Colonic mucosa (tissue), 4 donors: Measurements from ENCODE around the gene APOB. TPM values are rescaled to one million over a fixed set of nuclear protein-coding genes. Genes with fewer than 3 reads are reported as not detected.

Experiments
- DNase-seq: peaks from one replicate; pipeline ENCODE4 v3.0.0-alpha.2; 2020
- H3K27ac ChIP-seq: fragments of 200-600 bp; one replicate; pipeline ENCODE4 v1.8.0; 2021
- H3K27me3 ChIP-seq: fragments of 200-600 bp; one replicate; pipeline ENCODE4 v1.8.0; 2021
- H3K36me3 ChIP-seq: fragments of 200-600 bp; one replicate; pipeline ENCODE4 v1.8.0; 2021
- H3K4me1 ChIP-seq: fragments of 200-600 bp; one replicate; pipeline ENCODE4 v1.8.0; 2021; ENCODE audit warnings: mild to moderate bottlenecking
- H3K4me3 ChIP-seq: fragments of 200-600 bp; one replicate; pipeline ENCODE4 v1.8.0; 2021
- H3K9ac ChIP-seq, 2 donors: one replicate each; pipeline ENCODE4 v1.7.0; 2013; ENCODE audit warnings: control low read depth in 2 of 2, low read depth in 2 of 2, low read length in 2 of 2
- H3K9me3 ChIP-seq: fragments of 200-600 bp; one replicate; pipeline ENCODE4 v1.8.0; 2021
- CTCF ChIP-seq: fragments of 200-600 bp; IDR thresholded peaks from one replicate; pipeline ENCODE4 v1.8.0; 2022; ENCODE audit warnings: antibody characterized with exemption, mild to moderate bottlenecking
- intact Hi-C: fragments of 100-400 bp; cut with DNase I; formaldehyde crosslinking; loops from one replicate; pipeline ENCODE4 v1.14.1; 2022
- total RNA-seq, 2 donors: library from RNA; stranded (reverse); fragmentation: NEBNext Ultra II Directional in 1 of 2; extraction: Animal tissue kit (Norgen Biotek cat#: 25700) in 1 of 2; gene quantifications; one replicate each; pipeline ENCODE4 v1.2.1, GENCODE V29; 2021
- donor health status: healthy.
- donor health status: DM: no; HTN: no; CAD: no.
- donor health status: DM: no; HTN: no; CAD: no.

Gene APOB
- total RNA-seq, 2 donors from 2014 or later = 1.0 to 3.3 TPM

- H3K4me1 ChIP-seq = no peaks in the 10 kb centered on the region
- H3K27ac ChIP-seq = no peak overlapping the region
- no peak overlapping the region for H3K4me3 ChIP-seq
- DNase-seq = no peak
- no peaks in the 10 kb centered on the region for H3K36me3 ChIP-seq
- no peaks in the 10 kb centered on the region for H3K27me3 ChIP-seq
- no peaks in the 10 kb centered on the region for H3K9me3 ChIP-seq
- no peak overlapping the region for H3K9ac ChIP-seq
- intact Hi-C loops = no loop called here
- no peak for TF ChIP-seq CTCF
These were observed 85.9 kb downstream of the APOB start for GRCh38 chr2:20957788-20958525.

- Histone ChIP-seq H3K9ac (no peak overlapping the region), H3K4me3 (no peak overlapping the region), H3K9me3 (no peaks in the 10 kb centered on the region), H3K4me1 (no peaks in the 10 kb centered on the region), H3K27me3 (no peaks in the 10 kb centered on the region), H3K36me3 (no peaks in the 10 kb centered on the region), H3K27ac (no peak overlapping the region)
- no peak for TF ChIP-seq CTCF
- no peak for DNase-seq
- intact Hi-C loops = no loop called here
These were observed 88.4 kb downstream of the APOB start for GRCh38 chr2:20955277-20956026.

GRCh38 chr2:20953146-20953824 is 90.6 kb downstream of the APOB start:
- TF ChIP-seq CTCF = no peak
- H3K27me3 ChIP-seq = no peaks in the 10 kb centered on the region
- intact Hi-C loops = no loop called here
- H3K27ac ChIP-seq = no peak overlapping the region
- H3K9ac ChIP-seq = no peak overlapping the region
- no peaks in the 10 kb centered on the region for H3K36me3 ChIP-seq
- no peak overlapping the region for H3K4me3 ChIP-seq
- no peaks in the 10 kb centered on the region for H3K4me1 ChIP-seq
- no peak for DNase-seq
- no peaks in the 10 kb centered on the region for H3K9me3 ChIP-seq

Other genes starting within 250 kb of the APOB start
- 10 to 100 TPM; 15.0 to 25.9 TPM for gene LDAH, start 221.0 kb downstream of the APOB start, total RNA-seq
- not detected for gene TDRD15, start 79.9 kb upstream of the APOB start, total RNA-seq